ENCODE measurements around the gene IL10RB. TPM values are rescaled to one million over a fixed set of nuclear protein-coding genes. Genes with fewer than 3 reads are reported as not detected.
A peak's percentile ranks its signal among the peaks of the same experiment; 100 is the strongest.

IL10RB gene
- total RNA-seq, 3 donors from 2014 or later: 31.0 to 39.5 (median 31.8) TPM

DNA sequence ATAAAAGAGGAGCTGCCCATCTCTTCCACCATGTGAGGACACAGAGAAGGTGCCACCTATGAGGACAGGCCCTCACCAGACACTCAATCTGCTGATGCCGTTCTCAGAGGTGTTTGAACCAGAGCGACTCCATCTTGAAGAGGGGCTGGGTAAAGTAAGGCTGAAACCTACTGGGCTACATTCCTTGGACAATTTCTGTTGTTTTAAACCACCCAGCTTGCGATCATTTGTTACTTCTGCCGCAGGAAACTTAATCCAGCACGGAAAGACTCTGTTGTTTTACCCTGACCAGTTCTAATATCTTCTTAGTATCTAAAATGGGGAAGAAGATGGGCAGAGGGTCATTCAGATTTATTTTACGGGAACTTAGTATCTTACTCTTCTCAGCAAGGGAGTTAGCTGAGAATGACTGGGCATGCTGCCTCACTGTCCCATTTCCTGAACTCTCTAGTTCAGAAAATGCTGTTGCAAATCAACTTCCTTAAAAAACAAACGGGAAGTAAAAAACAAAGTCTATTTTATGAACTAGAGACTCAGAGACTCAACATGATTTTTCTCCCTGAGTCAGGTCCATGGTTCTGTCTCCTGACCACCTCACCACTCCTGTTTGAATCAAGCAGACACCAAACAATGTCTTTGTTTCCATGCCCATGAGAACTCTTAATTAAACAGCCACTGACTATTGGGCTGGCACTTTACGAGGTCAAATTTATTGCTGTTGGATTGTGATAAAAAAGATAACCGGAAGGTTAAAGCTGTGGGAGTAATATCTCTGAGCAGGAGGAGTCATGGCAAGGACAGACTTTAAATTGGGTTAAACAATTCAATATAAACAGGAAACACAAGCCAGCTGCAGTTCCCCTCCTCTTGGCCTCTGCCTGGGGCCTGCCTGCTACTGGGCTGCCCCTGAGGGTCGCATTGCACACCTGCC is 34.8 kb downstream of the IL10RB start:
- intact Hi-C loops (cut with DNase I; ENCODE audit: low total_unique reads): no loop called here
- peak overlapping the region; percentile 56 to 83 for H3K27ac ChIP-seq
- no peak for TF ChIP-seq CTCF (IDR thresholded peaks at IDR 0.05)
- no peak for TF ChIP-seq POLR2AphosphoS5 (IDR thresholded peaks at IDR 0.05)
- TF ChIP-seq POLR2A (IDR thresholded peaks at IDR 0.05): no peak
- DNase-seq (ENCODE audit: low spot score in 2 of 2): no peak
- no peak overlapping the region for H3K4me3 ChIP-seq
- H3K27me3 ChIP-seq: no peaks in the 10 kb centered on the region
- no peaks in the 10 kb centered on the region for H3K9me3 ChIP-seq
- no peaks in the 10 kb centered on the region for H3K4me1 ChIP-seq
- no peaks in the 10 kb centered on the region for H3K36me3 ChIP-seq

GRCh38 chr21:33301632-33302002 is 35.5 kb downstream of the IL10RB start:
- Histone ChIP-seq H3K36me3 (no peaks in the 10 kb centered on the region), H3K4me1 (no peaks in the 10 kb centered on the region), H3K4me3 (no peak overlapping the region), H3K27ac (peak overlapping the region; percentile 56 to 83), H3K9me3 (no peaks in the 10 kb centered on the region), H3K27me3 (no peaks in the 10 kb centered on the region)
- no peak for TF ChIP-seq POLR2AphosphoS5 (IDR thresholded peaks at IDR 0.05)
- TF ChIP-seq CTCF (IDR thresholded peaks at IDR 0.05): no peak
- TF ChIP-seq POLR2A (IDR thresholded peaks at IDR 0.05): no peak
- no peak for DNase-seq (ENCODE audit: low spot score in 2 of 2)
- intact Hi-C loops (cut with DNase I; ENCODE audit: low total_unique reads): no loop called here

- Histone ChIP-seq H3K27ac (peak overlapping the region in 1 of 2 donors; percentile 83), H3K9me3 (no peaks in the 10 kb centered on the region), H3K27me3 (no peaks in the 10 kb centered on the region), H3K4me3 (no peak overlapping the region), H3K4me1 (no peaks in the 10 kb centered on the region), H3K36me3 (no peaks in the 10 kb centered on the region)
- TF ChIP-seq POLR2A (IDR thresholded peaks at IDR 0.05): no peak
- TF ChIP-seq CTCF (IDR thresholded peaks at IDR 0.05): no peak
- TF ChIP-seq POLR2AphosphoS5 (IDR thresholded peaks at IDR 0.05): no peak
- DNase-seq (ENCODE audit: low spot score in 2 of 2): no peak
- intact Hi-C loops (cut with DNase I; ENCODE audit: low total_unique reads): no loop called here
These were observed 35.9 kb downstream of the IL10RB start for GRCh38 chr21:33302055-33302454.

- intact Hi-C loops (cut with DNase I; ENCODE audit: low total_unique reads): no loop called here
- Histone ChIP-seq H3K9me3 (no peaks in the 10 kb centered on the region), H3K4me3 (no peak overlapping the region), H3K4me1 (no peaks in the 10 kb centered on the region), H3K27ac (no peak overlapping the region), H3K27me3 (no peaks in the 10 kb centered on the region), H3K36me3 (no peaks in the 10 kb centered on the region)
- DNase-seq (ENCODE audit: low spot score in 2 of 2): no peak
- TF ChIP-seq CTCF (IDR thresholded peaks at IDR 0.05) (no peak), POLR2AphosphoS5 (IDR thresholded peaks at IDR 0.05) (no peak), POLR2A (IDR thresholded peaks at IDR 0.05) (no peak)
These were observed 36.6 kb downstream of the IL10RB start for GRCh38 chr21:33302796-33303195.

DNA sequence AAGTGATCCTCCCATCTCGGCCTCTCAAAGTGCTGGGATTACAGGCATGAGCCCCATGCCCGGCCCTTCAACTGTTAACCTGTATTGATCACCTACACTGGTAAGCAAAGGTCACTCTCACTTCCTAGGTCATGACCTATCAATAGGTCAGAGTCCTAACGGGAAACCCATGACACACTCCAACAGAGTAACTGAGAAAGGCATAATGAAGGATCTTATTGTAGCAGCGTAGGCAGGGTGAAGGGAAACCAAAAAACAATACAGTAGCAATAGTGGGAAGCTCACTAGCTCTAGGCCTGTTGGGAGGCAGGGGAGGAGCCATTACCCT is 39.1 kb downstream of the IL10RB start:
- intact Hi-C loops (cut with DNase I; ENCODE audit: low total_unique reads): no loop called here
- no peaks in the 10 kb centered on the region for H3K9me3 ChIP-seq
- no peaks in the 10 kb centered on the region for H3K36me3 ChIP-seq
- no peaks in the 10 kb centered on the region for H3K4me1 ChIP-seq
- H3K4me3 ChIP-seq: no peak overlapping the region
- TF ChIP-seq POLR2A (IDR thresholded peaks at IDR 0.05) (no peak), POLR2AphosphoS5 (IDR thresholded peaks at IDR 0.05) (no peak), CTCF (IDR thresholded peaks at IDR 0.05) (no peak)
- H3K27ac ChIP-seq: no peak overlapping the region
- DNase-seq (ENCODE audit: low spot score in 2 of 2): no peak
- H3K27me3 ChIP-seq: no peaks in the 10 kb centered on the region

All from breast epithelium (tissue), 4 donors.